ENCODE measurements around the gene RPL38.

Gene RPL38

GRCh38 chr17:74204474-74204873 lies 996 bp downstream of the RPL38 start:
- H3K27me3 ChIP-seq (ENCODE audit: insufficient read depth, low read length) = no peaks in the 10 kb centered on the region
- H3K4me1 ChIP-seq (ENCODE audit: insufficient read depth, low read length) = peaks cover 41% of the 10 kb centered on the region
- peaks cover 45% of the 10 kb centered on the region for H3K36me3 ChIP-seq (ENCODE audit: insufficient read depth, low read length)
- H2AFZ ChIP-seq (ENCODE audit: low read depth, low read length) = no peak overlapping the region
- H3K4me3 ChIP-seq (ENCODE audit: low read length) = peak overlapping the region; percentile 81
- no peaks in the 10 kb centered on the region for H3K9me3 ChIP-seq (ENCODE audit: low read length)

GRCh38 chr17:74205274-74205673 lies 1.8 kb downstream of the RPL38 start:
- peaks cover 47% of the 10 kb centered on the region for H3K4me1 ChIP-seq (ENCODE audit: insufficient read depth, low read length)
- H2AFZ ChIP-seq (ENCODE audit: low read depth, low read length) = no peak overlapping the region
- peak overlapping the region; percentile 81 for H3K4me3 ChIP-seq (ENCODE audit: low read length)
- no peaks in the 10 kb centered on the region for H3K27me3 ChIP-seq (ENCODE audit: insufficient read depth, low read length)
- no peaks in the 10 kb centered on the region for H3K9me3 ChIP-seq (ENCODE audit: low read length)
- peaks cover 52% of the 10 kb centered on the region for H3K36me3 ChIP-seq (ENCODE audit: insufficient read depth, low read length)

- Histone ChIP-seq H3K4me3 (ENCODE audit: low read length) (no peak overlapping the region), H3K4me1 (ENCODE audit: insufficient read depth, low read length) (peaks cover 58% of the 10 kb centered on the region), H3K9me3 (ENCODE audit: low read length) (no peaks in the 10 kb centered on the region), H3K36me3 (ENCODE audit: insufficient read depth, low read length) (peaks cover 52% of the 10 kb centered on the region), H2AFZ (ENCODE audit: low read depth, low read length) (no peak overlapping the region), H3K27me3 (ENCODE audit: insufficient read depth, low read length) (no peaks in the 10 kb centered on the region)
These were observed 2.9 kb downstream of the RPL38 start for GRCh38 chr17:74206332-74206818.

- no peaks in the 10 kb centered on the region for H3K27me3 ChIP-seq (ENCODE audit: insufficient read depth, low read length)
- no peak overlapping the region for H3K4me3 ChIP-seq (ENCODE audit: low read length)
- peaks cover 41% of the 10 kb centered on the region for H3K36me3 ChIP-seq (ENCODE audit: insufficient read depth, low read length)
- no peaks in the 10 kb centered on the region for H3K9me3 ChIP-seq (ENCODE audit: low read length)
- H3K4me1 ChIP-seq (ENCODE audit: insufficient read depth, low read length) = peaks cover 68% of the 10 kb centered on the region
- no peak overlapping the region for H2AFZ ChIP-seq (ENCODE audit: low read depth, low read length)
These were observed 7.0 kb downstream of the RPL38 start for GRCh38 chr17:74210191-74211140.

- Histone ChIP-seq H3K9me3 (ENCODE audit: low read length) (no peaks in the 10 kb centered on the region), H3K27me3 (ENCODE audit: insufficient read depth, low read length) (no peaks in the 10 kb centered on the region), H3K4me3 (ENCODE audit: low read length) (no peak overlapping the region), H3K4me1 (ENCODE audit: insufficient read depth, low read length) (peaks cover 60% of the 10 kb centered on the region), H3K36me3 (ENCODE audit: insufficient read depth, low read length) (peaks cover 32% of the 10 kb centered on the region), H2AFZ (ENCODE audit: low read depth, low read length) (no peak overlapping the region)
These were observed 7.8 kb downstream of the RPL38 start for GRCh38 chr17:74211141-74211911.

GRCh38 chr17:74211912-74212208 lies 8.4 kb downstream of the RPL38 start:
- Histone ChIP-seq H3K4me1 (ENCODE audit: insufficient read depth, low read length) (peaks cover 60% of the 10 kb centered on the region), H3K36me3 (ENCODE audit: insufficient read depth, low read length) (peaks cover 33% of the 10 kb centered on the region), H3K9me3 (ENCODE audit: low read length) (no peaks in the 10 kb centered on the region), H3K27me3 (ENCODE audit: insufficient read depth, low read length) (no peaks in the 10 kb centered on the region), H3K4me3 (ENCODE audit: low read length) (no peak overlapping the region), H2AFZ (ENCODE audit: low read depth, low read length) (no peak overlapping the region)

- Histone ChIP-seq H2AFZ (ENCODE audit: low read depth, low read length) (no peak overlapping the region), H3K27me3 (ENCODE audit: insufficient read depth, low read length) (no peaks in the 10 kb centered on the region), H3K36me3 (ENCODE audit: insufficient read depth, low read length) (peaks cover 29% of the 10 kb centered on the region), H3K9me3 (ENCODE audit: low read length) (no peaks in the 10 kb centered on the region), H3K4me3 (ENCODE audit: low read length) (peak overlapping the region; percentile 63), H3K4me1 (ENCODE audit: insufficient read depth, low read length) (peaks cover 59% of the 10 kb centered on the region)
These were observed 8.9 kb downstream of the RPL38 start for GRCh38 chr17:74212209-74212912.

GRCh38 chr17:74212913-74213791 lies 9.7 kb downstream of the RPL38 start, which contains the start of gene TTYH2:
TSS of gene TTYH2 (plus strand) at chr17:74213571. CDS start at chr17:74213588, 17 bp downstream.
- Histone ChIP-seq H3K27me3 (ENCODE audit: insufficient read depth, low read length) (no peaks in the 10 kb centered on the region), H2AFZ (ENCODE audit: low read depth, low read length) (peak within 1 kb of the TSS; percentile 42), H3K9me3 (ENCODE audit: low read length) (no peaks in the 10 kb centered on the region), H3K36me3 (ENCODE audit: insufficient read depth, low read length) (peaks cover 24% of the 10 kb centered on the region), H3K4me1 (ENCODE audit: insufficient read depth, low read length) (peaks cover 54% of the 10 kb centered on the region), H3K4me3 (ENCODE audit: low read length) (peak within 1 kb of the TSS; percentile 63)

GRCh38 chr17:74213861-74214391 lies 10.4 kb downstream of the RPL38 start:
- H3K9me3 ChIP-seq (ENCODE audit: low read length) = no peaks in the 10 kb centered on the region
- peak overlapping the region; percentile 42 for H2AFZ ChIP-seq (ENCODE audit: low read depth, low read length)
- peak overlapping the region; percentile 63 for H3K4me3 ChIP-seq (ENCODE audit: low read length)
- peaks cover 51% of the 10 kb centered on the region for H3K4me1 ChIP-seq (ENCODE audit: insufficient read depth, low read length)
- no peaks in the 10 kb centered on the region for H3K27me3 ChIP-seq (ENCODE audit: insufficient read depth, low read length)
- peaks cover 20% of the 10 kb centered on the region for H3K36me3 ChIP-seq (ENCODE audit: insufficient read depth, low read length)

GRCh38 chr17:74214484-74215341 lies 11.2 kb downstream of the RPL38 start:
- H3K4me3 ChIP-seq (ENCODE audit: low read length) = peak overlapping the region; percentile 63
- H3K36me3 ChIP-seq (ENCODE audit: insufficient read depth, low read length) = peaks cover 12% of the 10 kb centered on the region
- H3K9me3 ChIP-seq (ENCODE audit: low read length) = no peaks in the 10 kb centered on the region
- H3K4me1 ChIP-seq (ENCODE audit: insufficient read depth, low read length) = peaks cover 43% of the 10 kb centered on the region
- no peak overlapping the region for H2AFZ ChIP-seq (ENCODE audit: low read depth, low read length)
- H3K27me3 ChIP-seq (ENCODE audit: insufficient read depth, low read length) = no peaks in the 10 kb centered on the region

GRCh38 chr17:74215342-74215727 lies 11.9 kb downstream of the RPL38 start:
- Histone ChIP-seq H3K27me3 (ENCODE audit: insufficient read depth, low read length) (no peaks in the 10 kb centered on the region), H2AFZ (ENCODE audit: low read depth, low read length) (no peak overlapping the region), H3K4me1 (ENCODE audit: insufficient read depth, low read length) (peaks cover 37% of the 10 kb centered on the region)

More at GRCh38 chr17:74215342-74215727, 11.9 kb downstream of the RPL38 start:
- no peaks in the 10 kb centered on the region for H3K9me3 ChIP-seq (ENCODE audit: low read length)
- peaks cover 7% of the 10 kb centered on the region for H3K36me3 ChIP-seq (ENCODE audit: insufficient read depth, low read length)
- no peak overlapping the region for H3K4me3 ChIP-seq (ENCODE audit: low read length)

All from neuron (in vitro differentiated cells).